SU-DHL-6 (cell line): Measurements from ENCODE around the gene OR2H1.

Source experiments
- H2AFZ ChIP-seq: fragments of 200-600 bp; sonication (generic); 2 replicates; pipeline ENCODE4 v1.6.1; 2014; ENCODE audit warnings: low read depth, mild to moderate bottlenecking, moderate library complexity, mixed read lengths, antibody characterized with exemption, low read length; ENCODE audit not compliant: severe bottlenecking
- H3F3A ChIP-seq: fragments of 200-600 bp; shearing (Covaris generic); 2 replicates; pipeline ENCODE4 v1.6.0; 2016; ENCODE audit warnings: antibody characterized with exemption, mild to moderate bottlenecking; ENCODE audit not compliant: insufficient read depth
- H3K27ac ChIP-seq: fragments of 200-600 bp; sonication (generic); 2 replicates; pipeline ENCODE4 v1.5.1; 2016; ENCODE audit warnings: low read depth, mild to moderate bottlenecking, low read length, moderate library complexity, mixed read lengths
- H3K27me3 ChIP-seq: fragments of 200-600 bp; sonication (generic), shearing (Covaris generic); 2 replicates; pipeline ENCODE4 v1.6.0; 2014; ENCODE audit warnings: mild to moderate bottlenecking, low read length
- H3K36me3 ChIP-seq: fragments of 200-600 bp; sonication (generic); 2 replicates; pipeline ENCODE4 v1.6.1; 2014; ENCODE audit warnings: mild to moderate bottlenecking, low read length, mixed read lengths
- H3K4me2 ChIP-seq: fragments of 300-600, 200-600 bp; shearing (Covaris generic), sonication (generic); 2 replicates; pipeline ENCODE4 v1.6.0; 2014; ENCODE audit warnings: low read length, low read depth, mild to moderate bottlenecking; ENCODE audit not compliant: poor library complexity, severe bottlenecking
- H3K4me3 ChIP-seq: fragments of 200-600 bp; sonication (generic); 2 replicates; pipeline ENCODE4 v1.5.1; 2014; ENCODE audit warnings: antibody characterized with exemption, low read length, mild to moderate bottlenecking, mixed read lengths; ENCODE audit not compliant: insufficient read depth, poor library complexity, severe bottlenecking
- H3K79me2 ChIP-seq: fragments of 200-600 bp; sonication (generic); 2 replicates; pipeline ENCODE4 v1.6.1; 2014; ENCODE audit warnings: mild to moderate bottlenecking, low read length, moderate library complexity; ENCODE audit not compliant: insufficient read depth
- H3K9ac ChIP-seq: fragments of 200-600 bp; sonication (generic); 2 replicates; pipeline ENCODE4 v1.7.0; 2014; ENCODE audit warnings: mild to moderate bottlenecking, low read length
- H3K9me2 ChIP-seq: fragments of 200-600 bp; sonication (generic); replicated peaks from 2 replicates; pipeline ENCODE4 v1.6.1; 2014; ENCODE audit warnings: low read length; ENCODE audit not compliant: insufficient read depth
- H3K9me3 ChIP-seq: fragments of 200-600 bp; sonication (generic); 2 replicates; pipeline ENCODE4 v1.6.1; 2014; ENCODE audit warnings: low read length, mixed read lengths; ENCODE audit not compliant: insufficient read depth
- H4K20me1 ChIP-seq: fragments of 200-600 bp; sonication (generic); 2 replicates; pipeline ENCODE4 v1.6.1; 2014; ENCODE audit warnings: low read depth, mild to moderate bottlenecking, antibody characterized with exemption, low read length, moderate library complexity, mixed read lengths
- EZH2phosphoT487 ChIP-seq: fragments of 200-600 bp; sonication (generic), shearing (Covaris generic); conservative IDR thresholded peaks from 2 replicates; pipeline ENCODE4 v1.6.1; 2018; ENCODE audit warnings: mild to moderate bottlenecking, antibody characterized with exemption, low read length, moderate library complexity, mixed read lengths
- TF ChIP-seq, protein P1 (sequence below): fragments of 200-600 bp; sonication (generic); IDR thresholded peaks from one replicate; pipeline ENCODE4 v1.5.1; 2017; ENCODE audit warnings: antibody characterized with exemption, mild to moderate bottlenecking, low read length, moderate library complexity; ENCODE audit not compliant: insufficient read depth, poor library complexity, severe bottlenecking

OR2H1 gene

GRCh38 chr6:29491574-29491973, 34.6 kb downstream of the OR2H1 start:
- Histone ChIP-seq H3K36me3 (no peaks in the 10 kb centered on the region), H4K20me1 (no peaks in the 10 kb centered on the region)
- TF ChIP-seq, protein P1, sequence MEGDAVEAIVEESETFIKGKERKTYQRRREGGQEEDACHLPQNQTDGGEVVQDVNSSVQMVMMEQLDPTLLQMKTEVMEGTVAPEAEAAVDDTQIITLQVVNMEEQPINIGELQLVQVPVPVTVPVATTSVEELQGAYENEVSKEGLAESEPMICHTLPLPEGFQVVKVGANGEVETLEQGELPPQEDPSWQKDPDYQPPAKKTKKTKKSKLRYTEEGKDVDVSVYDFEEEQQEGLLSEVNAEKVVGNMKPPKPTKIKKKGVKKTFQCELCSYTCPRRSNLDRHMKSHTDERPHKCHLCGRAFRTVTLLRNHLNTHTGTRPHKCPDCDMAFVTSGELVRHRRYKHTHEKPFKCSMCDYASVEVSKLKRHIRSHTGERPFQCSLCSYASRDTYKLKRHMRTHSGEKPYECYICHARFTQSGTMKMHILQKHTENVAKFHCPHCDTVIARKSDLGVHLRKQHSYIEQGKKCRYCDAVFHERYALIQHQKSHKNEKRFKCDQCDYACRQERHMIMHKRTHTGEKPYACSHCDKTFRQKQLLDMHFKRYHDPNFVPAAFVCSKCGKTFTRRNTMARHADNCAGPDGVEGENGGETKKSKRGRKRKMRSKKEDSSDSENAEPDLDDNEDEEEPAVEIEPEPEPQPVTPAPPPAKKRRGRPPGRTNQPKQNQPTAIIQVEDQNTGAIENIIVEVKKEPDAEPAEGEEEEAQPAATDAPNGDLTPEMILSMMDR: no peak
- no peak for TF ChIP-seq EZH2phosphoT487

GRCh38 chr6:29493261-29493660, 36.3 kb downstream of the OR2H1 start:
- no peaks in the 10 kb centered on the region for H4K20me1 ChIP-seq
- no peaks in the 10 kb centered on the region for H3K27me3 ChIP-seq
- H3K4me2 ChIP-seq: no peak overlapping the region
- H2AFZ ChIP-seq: no peak overlapping the region
- no peaks in the 10 kb centered on the region for H3K9me3 ChIP-seq
- no peaks in the 10 kb centered on the region for H3K79me2 ChIP-seq
- no peak for TF ChIP-seq EZH2phosphoT487
- TF ChIP-seq, protein P1: no peak
- no peak overlapping the region for H3K9ac ChIP-seq
- no peaks in the 10 kb centered on the region for H3K36me3 ChIP-seq
- H3K4me3 ChIP-seq: no peak overlapping the region
- H3K9me2 ChIP-seq: no peaks in the 10 kb centered on the region
- H3F3A ChIP-seq: no peaks in the 10 kb centered on the region
- H3K27ac ChIP-seq: no peak overlapping the region

More at GRCh38 chr6:29491574-29491973, 34.6 kb downstream of the OR2H1 start:
- no peak overlapping the region for H2AFZ ChIP-seq
- no peaks in the 10 kb centered on the region for H3K27me3 ChIP-seq
- no peaks in the 10 kb centered on the region for H3F3A ChIP-seq
- no peak overlapping the region for H3K4me2 ChIP-seq
- no peaks in the 10 kb centered on the region for H3K9me2 ChIP-seq
- no peak overlapping the region for H3K27ac ChIP-seq
- H3K79me2 ChIP-seq: no peaks in the 10 kb centered on the region
- no peak overlapping the region for H3K9ac ChIP-seq
- H3K9me3 ChIP-seq: no peaks in the 10 kb centered on the region
- H3K4me3 ChIP-seq: no peak overlapping the region

DNA sequence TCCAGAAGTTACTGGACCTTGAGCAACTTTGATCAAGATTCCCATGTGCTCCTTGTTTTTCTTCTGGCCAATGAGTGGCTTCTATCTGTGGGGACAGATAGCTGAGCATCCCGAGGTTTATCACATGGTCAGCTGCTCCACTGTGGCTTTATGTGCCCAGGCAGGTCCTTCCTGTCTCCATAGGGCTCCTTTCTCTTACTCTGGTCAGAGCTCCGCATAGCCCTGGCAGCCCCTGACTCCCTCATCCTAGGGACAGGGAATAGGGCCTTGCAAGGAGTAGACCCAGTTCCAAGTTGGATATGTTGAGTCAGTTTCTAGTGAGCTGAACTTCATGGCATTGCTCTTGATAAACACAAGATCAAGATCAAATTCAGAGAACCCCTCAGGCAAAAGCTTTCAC, 37.2 kb downstream of the OR2H1 start:
- Histone ChIP-seq H3K36me3 (no peaks in the 10 kb centered on the region), H3K9ac (no peak overlapping the region), H3K4me3 (no peak overlapping the region), H3K79me2 (no peaks in the 10 kb centered on the region), H3K9me3 (no peaks in the 10 kb centered on the region), H3K27ac (no peak overlapping the region), H3K27me3 (no peaks in the 10 kb centered on the region), H2AFZ (no peak overlapping the region), H3K9me2 (no peaks in the 10 kb centered on the region), H3K4me2 (no peak overlapping the region), H4K20me1 (no peaks in the 10 kb centered on the region), H3F3A (no peaks in the 10 kb centered on the region)
- no peak for TF ChIP-seq EZH2phosphoT487
- TF ChIP-seq, protein P1: no peak
